ENCODE measurements around the gene RXRA. TPM values are rescaled to one million over a fixed set of nuclear protein-coding genes. Genes with fewer than 3 reads are reported as not detected.

RXRA gene
- total and polyA plus RNA-seq, 5 donors from 2014 or later: 0.29 to 13.6 (median 1.4) TPM

DNA sequence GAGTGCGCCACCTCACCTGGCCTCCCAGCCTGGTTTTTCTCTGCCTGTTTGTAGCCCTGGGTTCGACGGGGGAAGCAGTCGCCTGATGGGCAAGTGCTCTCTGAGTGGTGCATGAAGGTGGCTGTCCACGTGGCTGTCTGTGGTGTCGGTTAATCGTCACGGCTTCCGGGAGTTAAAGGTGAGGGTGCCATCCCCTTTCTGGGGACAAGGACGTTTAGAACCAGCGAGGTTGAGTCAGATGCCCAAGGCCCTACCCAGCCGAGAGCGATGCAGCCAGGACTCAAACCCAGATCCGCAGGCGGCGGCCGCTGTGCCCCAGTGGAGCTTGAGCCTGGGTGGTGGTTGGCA, 47.7 kb downstream of the RXRA start:
- Mint-ChIP-seq H3K36me3 (no peaks in the 10 kb centered on the region), H3K27ac (no peak overlapping the region), H3K27me3 (no peaks in the 10 kb centered on the region), H3K9me3 (no peaks in the 10 kb centered on the region), H3K4me1 (peaks cover 0 to 10% (median 2%) of the 10 kb centered on the region in 4 donors), H3K4me3 (no peak overlapping the region)
- Histone ChIP-seq H3K9me3 (ENCODE audit: control insufficient read depth in 2 of 2, low read length in 2 of 2) (no peaks in the 10 kb centered on the region), H3K4me3 (ENCODE audit: low read depth, low read length) (no peak overlapping the region), H3K4me1 (ENCODE audit: control insufficient read depth, insufficient read depth, low read length, poor library complexity, severe bottlenecking) (no peaks in the 10 kb centered on the region), H3K27ac (ENCODE audit: insufficient read depth, low read length, poor library complexity, severe bottlenecking) (no peak overlapping the region), H3K36me3 (ENCODE audit: control insufficient read depth, insufficient read depth, low read length) (no peaks in the 10 kb centered on the region), H3K27me3 (ENCODE audit: control insufficient read depth, insufficient read depth, low read length) (no peaks in the 10 kb centered on the region)
- ATAC-seq (ENCODE audit: low read depth in 2 of 2): no peak
- DNase-seq: no peak

DNA sequence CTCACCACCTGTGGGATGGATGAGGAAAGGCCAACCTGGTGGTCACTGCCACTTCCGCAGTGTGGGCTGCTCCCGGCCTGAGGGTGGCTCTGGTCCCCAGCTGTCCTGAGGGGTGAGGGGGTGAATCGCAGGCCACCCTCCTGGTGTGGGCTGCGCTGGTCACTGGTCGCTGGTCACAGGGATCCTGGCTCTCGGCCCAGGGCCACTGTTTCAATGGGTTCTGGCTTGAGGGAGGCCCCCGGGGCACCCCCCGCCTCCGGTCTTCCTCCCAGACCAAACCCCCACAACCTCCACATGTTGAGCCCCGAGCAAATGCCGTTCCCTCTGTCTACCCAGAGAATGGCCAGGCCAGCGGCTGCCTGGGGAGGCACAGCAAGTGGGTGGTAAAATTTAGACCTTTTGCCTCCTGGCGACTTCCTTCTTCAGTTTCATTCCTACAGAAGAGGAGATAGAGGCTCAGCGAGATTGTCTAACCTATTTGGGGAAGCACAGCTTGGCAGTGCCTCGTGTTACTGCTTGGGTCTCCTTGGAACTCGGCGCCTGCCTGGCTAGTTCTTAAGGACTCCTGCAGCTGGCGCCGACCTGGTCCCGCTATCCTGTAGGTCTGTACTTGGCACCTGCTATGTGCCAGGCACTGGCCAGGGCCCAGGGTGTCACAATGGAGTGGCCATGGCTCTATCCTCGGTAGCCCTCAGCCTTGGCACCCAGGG, 48.2 kb downstream of the RXRA start:
- ATAC-seq (ENCODE audit: low read depth in 2 of 2) (no peak), DNase-seq (no peak)
- Mint-ChIP-seq H3K27me3 (no peaks in the 10 kb centered on the region), H3K27ac (no peak overlapping the region), H3K36me3 (no peaks in the 10 kb centered on the region), H3K4me3 (no peak overlapping the region), H3K4me1 (peaks cover 0 to 10% (median 2%) of the 10 kb centered on the region in 4 donors), H3K9me3 (no peaks in the 10 kb centered on the region)
- no peaks in the 10 kb centered on the region for H3K36me3 ChIP-seq (ENCODE audit: control insufficient read depth, insufficient read depth, low read length)
- H3K9me3 ChIP-seq (ENCODE audit: control insufficient read depth in 2 of 2, low read length in 2 of 2): no peaks in the 10 kb centered on the region
- H3K4me1 ChIP-seq (ENCODE audit: control insufficient read depth, insufficient read depth, low read length, poor library complexity, severe bottlenecking): no peaks in the 10 kb centered on the region
- H3K4me3 ChIP-seq (ENCODE audit: low read depth, low read length): no peak overlapping the region
- no peaks in the 10 kb centered on the region for H3K27me3 ChIP-seq (ENCODE audit: control insufficient read depth, insufficient read depth, low read length)
- no peak overlapping the region for H3K27ac ChIP-seq (ENCODE audit: insufficient read depth, low read length, poor library complexity, severe bottlenecking)

DNA sequence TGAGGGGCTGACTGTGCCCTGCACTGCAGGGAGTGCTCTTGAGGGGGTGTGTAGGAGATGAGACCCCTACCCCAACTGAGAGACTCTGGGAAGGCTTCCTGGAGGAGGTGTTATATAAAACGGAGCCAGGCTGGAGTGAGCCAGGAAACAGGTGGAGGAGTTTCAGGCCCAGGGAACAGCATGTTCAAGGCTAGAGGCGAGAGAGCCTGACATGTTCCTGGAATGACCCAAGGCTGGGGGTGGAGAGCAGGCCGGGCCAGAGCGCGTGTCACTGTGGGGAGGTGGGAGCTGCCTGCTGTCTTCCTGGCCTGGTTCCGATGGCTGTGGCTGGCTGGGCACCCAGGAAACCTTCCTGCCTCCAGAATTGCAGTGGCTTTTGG, 48.7 kb downstream of the RXRA start:
- no peaks in the 10 kb centered on the region for H3K9me3 ChIP-seq (ENCODE audit: control insufficient read depth in 2 of 2, low read length in 2 of 2)
- H3K4me1 Mint-ChIP-seq: peaks cover 0 to 10% (median 2%) of the 10 kb centered on the region in 4 donors
- no peak overlapping the region for H3K4me3 ChIP-seq (ENCODE audit: low read depth, low read length)
- H3K4me3 Mint-ChIP-seq: peak overlapping the region in 1 of 4 donors; percentile 34
- DNase-seq: no peak
- H3K36me3 ChIP-seq (ENCODE audit: control insufficient read depth, insufficient read depth, low read length): no peaks in the 10 kb centered on the region
- no peak for ATAC-seq (ENCODE audit: low read depth in 2 of 2)
- H3K27me3 Mint-ChIP-seq: no peaks in the 10 kb centered on the region
- H3K27me3 ChIP-seq (ENCODE audit: control insufficient read depth, insufficient read depth, low read length): no peaks in the 10 kb centered on the region
- H3K9me3 Mint-ChIP-seq: no peaks in the 10 kb centered on the region
- no peak overlapping the region for H3K27ac ChIP-seq (ENCODE audit: insufficient read depth, low read length, poor library complexity, severe bottlenecking)
- no peaks in the 10 kb centered on the region for H3K4me1 ChIP-seq (ENCODE audit: control insufficient read depth, insufficient read depth, low read length, poor library complexity, severe bottlenecking)
- no peak overlapping the region for H3K27ac Mint-ChIP-seq
- no peaks in the 10 kb centered on the region for H3K36me3 Mint-ChIP-seq

GRCh38 chr9:134375430-134376385, 49.5 kb downstream of the RXRA start:
- no peaks in the 10 kb centered on the region for H3K4me1 ChIP-seq (ENCODE audit: control insufficient read depth, insufficient read depth, low read length, poor library complexity, severe bottlenecking)
- no peaks in the 10 kb centered on the region for H3K27me3 Mint-ChIP-seq
- no peaks in the 10 kb centered on the region for H3K36me3 Mint-ChIP-seq
- H3K9me3 ChIP-seq (ENCODE audit: control insufficient read depth in 2 of 2, low read length in 2 of 2): no peaks in the 10 kb centered on the region
- no peak overlapping the region for H3K4me3 Mint-ChIP-seq
- H3K27ac ChIP-seq (ENCODE audit: insufficient read depth, low read length, poor library complexity, severe bottlenecking): no peak overlapping the region
- no peaks in the 10 kb centered on the region for H3K36me3 ChIP-seq (ENCODE audit: control insufficient read depth, insufficient read depth, low read length)
- H3K27me3 ChIP-seq (ENCODE audit: control insufficient read depth, insufficient read depth, low read length): no peaks in the 10 kb centered on the region
- no peak overlapping the region for H3K27ac Mint-ChIP-seq
- ATAC-seq (ENCODE audit: low read depth in 2 of 2) (no peak), DNase-seq (no peak)
- H3K4me1 Mint-ChIP-seq: peaks cover 0 to 10% (median 2%) of the 10 kb centered on the region in 4 donors
- no peak overlapping the region for H3K4me3 ChIP-seq (ENCODE audit: low read depth, low read length)
- no peaks in the 10 kb centered on the region for H3K9me3 Mint-ChIP-seq

GRCh38 chr9:134376386-134377142, 50.3 kb downstream of the RXRA start:
- Mint-ChIP-seq H3K9me3 (no peaks in the 10 kb centered on the region), H3K27me3 (no peaks in the 10 kb centered on the region), H3K36me3 (no peaks in the 10 kb centered on the region), H3K27ac (peak overlapping the region in 1 of 3 donors; percentile 52), H3K4me1 (peaks cover 0 to 13% (median 9%) of the 10 kb centered on the region in 4 donors), H3K4me3 (peak overlapping the region in 1 of 4 donors; percentile 52)
- Histone ChIP-seq H3K4me3 (ENCODE audit: low read depth, low read length) (no peak overlapping the region), H3K27ac (ENCODE audit: insufficient read depth, low read length, poor library complexity, severe bottlenecking) (no peak overlapping the region), H3K9me3 (ENCODE audit: control insufficient read depth in 2 of 2, low read length in 2 of 2) (no peaks in the 10 kb centered on the region), H3K36me3 (ENCODE audit: control insufficient read depth, insufficient read depth, low read length) (no peaks in the 10 kb centered on the region), H3K27me3 (ENCODE audit: control insufficient read depth, insufficient read depth, low read length) (no peaks in the 10 kb centered on the region), H3K4me1 (ENCODE audit: control insufficient read depth, insufficient read depth, low read length, poor library complexity, severe bottlenecking) (peaks cover 5% of the 10 kb centered on the region)
- DNase-seq (no peak), ATAC-seq (ENCODE audit: low read depth in 2 of 2) (no peak)

- no peak for DNase-seq
- Histone ChIP-seq H3K4me1 (ENCODE audit: control insufficient read depth, insufficient read depth, low read length, poor library complexity, severe bottlenecking) (peaks cover 10% of the 10 kb centered on the region), H3K27ac (ENCODE audit: insufficient read depth, low read length, poor library complexity, severe bottlenecking) (no peak overlapping the region), H3K4me3 (ENCODE audit: low read depth, low read length) (no peak overlapping the region), H3K27me3 (ENCODE audit: control insufficient read depth, insufficient read depth, low read length) (no peaks in the 10 kb centered on the region), H3K36me3 (ENCODE audit: control insufficient read depth, insufficient read depth, low read length) (no peaks in the 10 kb centered on the region), H3K9me3 (ENCODE audit: control insufficient read depth in 2 of 2, low read length in 2 of 2) (no peaks in the 10 kb centered on the region)
- H3K4me3 Mint-ChIP-seq: no peak overlapping the region
- no peaks in the 10 kb centered on the region for H3K27me3 Mint-ChIP-seq
- no peaks in the 10 kb centered on the region for H3K36me3 Mint-ChIP-seq
- ATAC-seq (ENCODE audit: low read depth in 2 of 2): no peak
- peaks cover 0 to 18% (median 14%) of the 10 kb centered on the region in 4 donors for H3K4me1 Mint-ChIP-seq
- no peak overlapping the region for H3K27ac Mint-ChIP-seq
- H3K9me3 Mint-ChIP-seq: peaks cover 0 to 2% (median 0%) of the 10 kb centered on the region in 7 donors
These were observed 50.9 kb downstream of the RXRA start for GRCh38 chr9:134377143-134377484.

- Mint-ChIP-seq H3K27me3 (no peaks in the 10 kb centered on the region), H3K27ac (no peak overlapping the region), H3K9me3 (peaks cover 0 to 3% (median 0%) of the 10 kb centered on the region in 7 donors), H3K4me1 (peaks cover 0 to 25% (median 20%) of the 10 kb centered on the region in 4 donors), H3K36me3 (no peaks in the 10 kb centered on the region), H3K4me3 (no peak overlapping the region)
- ATAC-seq (ENCODE audit: low read depth in 2 of 2): no peak
- no peak for DNase-seq
- Histone ChIP-seq H3K4me3 (ENCODE audit: low read depth, low read length) (no peak overlapping the region), H3K27me3 (ENCODE audit: control insufficient read depth, insufficient read depth, low read length) (no peaks in the 10 kb centered on the region), H3K9me3 (ENCODE audit: control insufficient read depth in 2 of 2, low read length in 2 of 2) (no peaks in the 10 kb centered on the region), H3K27ac (ENCODE audit: insufficient read depth, low read length, poor library complexity, severe bottlenecking) (no peak overlapping the region), H3K4me1 (ENCODE audit: control insufficient read depth, insufficient read depth, low read length, poor library complexity, severe bottlenecking) (peaks cover 19% of the 10 kb centered on the region), H3K36me3 (ENCODE audit: control insufficient read depth, insufficient read depth, low read length) (no peaks in the 10 kb centered on the region)
These were observed 51.7 kb downstream of the RXRA start for GRCh38 chr9:134377976-134378375.

All from CD4-positive, CD25-positive, alpha-beta regulatory T cell (primary cell).